Colon (tissue), 2 donors: ENCODE data around the gene TMEM108.

Experiments used
- FAIRE-seq: peaks from 2 replicates; lab custom pipeline; 2012; peaks lifted over from hg19 to GRCh38; lab: Jason Lieb, UNC
- donor health status: control.
- donor health status: control.

TMEM108 gene

DNA sequence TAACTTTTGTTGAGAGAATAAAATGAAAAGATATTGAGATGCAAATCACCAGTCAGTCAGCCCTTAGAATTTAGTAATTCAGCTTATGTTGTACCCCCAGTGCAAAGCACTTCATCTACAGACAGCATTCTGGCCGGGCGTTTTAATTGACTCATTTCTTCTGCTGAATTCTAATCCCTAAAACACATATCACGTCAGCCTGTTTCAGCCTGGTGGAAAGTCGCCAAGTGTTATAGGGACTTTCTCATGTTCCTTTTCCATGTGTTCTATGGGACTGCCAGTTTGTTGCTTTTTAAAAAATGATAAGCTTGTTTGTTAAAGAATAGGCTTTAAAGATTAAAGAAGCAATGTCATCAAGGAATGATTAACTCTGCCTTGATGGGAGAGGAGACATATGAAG, 192.0 kb downstream of the TMEM108 start:
- no peak for FAIRE-seq

DNA sequence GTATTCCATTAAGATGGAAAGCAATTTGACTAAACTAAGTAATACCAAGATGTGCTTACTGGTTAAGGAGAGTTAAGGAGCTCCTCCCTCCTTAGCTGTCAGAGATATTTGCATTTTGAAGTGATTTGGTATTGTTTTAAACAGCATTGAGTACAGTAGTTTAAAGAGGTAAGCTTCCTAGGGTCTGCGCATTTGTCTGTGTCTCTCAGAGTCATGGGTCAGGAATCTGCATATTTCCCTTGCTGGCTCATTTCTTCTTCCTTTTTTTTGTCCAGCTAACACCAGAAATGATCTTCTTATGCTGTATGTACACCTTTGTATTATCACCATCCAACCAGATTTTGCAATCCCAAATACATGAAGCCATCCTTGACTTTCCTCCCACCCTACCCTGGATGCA, 198.7 kb downstream of the TMEM108 start:
- no peak for FAIRE-seq

- FAIRE-seq, result no peak
Measured at GRCh38 chr3:133237380-133237779, 199.2 kb downstream of the TMEM108 start.

- no peak for FAIRE-seq
Measured at GRCh38 chr3:133238015-133238414, 199.8 kb downstream of the TMEM108 start.

DNA sequence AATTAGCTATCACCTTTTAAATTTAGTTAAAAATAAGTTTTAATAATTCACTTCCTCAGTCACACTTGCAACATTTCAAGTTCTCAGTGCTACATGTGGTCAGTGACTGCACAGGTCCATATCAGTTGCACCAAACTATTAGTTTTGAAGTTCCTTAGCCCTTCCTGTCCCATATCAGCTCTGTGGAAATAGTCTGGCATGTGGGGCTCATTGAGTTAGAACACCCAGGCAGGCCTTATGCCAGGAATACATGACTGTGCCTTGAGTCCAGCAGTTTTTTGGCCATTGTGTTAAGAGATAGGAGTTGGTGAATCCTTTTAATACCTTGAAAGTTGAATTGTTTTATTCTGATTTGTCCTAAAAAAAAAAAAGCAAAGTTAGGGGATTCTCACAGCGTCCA, 207.9 kb downstream of the TMEM108 start:
- FAIRE-seq, result no peak

- FAIRE-seq, result no peak
Measured at GRCh38 chr3:133246773-133247172, 208.6 kb downstream of the TMEM108 start.

DNA sequence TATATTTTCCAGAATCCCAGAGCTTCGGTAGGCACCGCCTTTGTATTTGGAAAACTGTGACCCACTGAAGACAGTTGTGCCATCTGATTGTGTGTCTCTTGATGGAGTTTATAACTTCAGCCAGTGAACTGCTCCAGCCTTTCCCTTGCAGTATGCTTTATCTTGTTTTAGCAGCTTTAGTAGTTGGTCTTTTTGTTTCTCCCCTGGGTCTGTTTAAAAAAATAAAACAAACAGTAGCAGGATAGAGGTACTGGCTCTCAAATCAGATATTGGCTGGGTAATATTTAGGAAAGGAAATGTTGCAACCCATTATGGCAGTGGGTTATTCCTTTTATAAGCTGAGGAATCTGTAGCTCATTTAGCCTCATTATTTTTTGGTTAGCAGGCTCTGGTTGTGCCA, 210.2 kb downstream of the TMEM108 start:
- FAIRE-seq, result no peak

- no peak for FAIRE-seq
Measured at GRCh38 chr3:133249490-133249889, 211.3 kb downstream of the TMEM108 start.

- no peak for FAIRE-seq
Measured at GRCh38 chr3:133254151-133254550, 216.0 kb downstream of the TMEM108 start.

GRCh38 chr3:133254716-133255115, 216.5 kb downstream of the TMEM108 start:
- no peak for FAIRE-seq

- FAIRE-seq, result no peak
Measured at GRCh38 chr3:133256787-133257483, 218.7 kb downstream of the TMEM108 start.

- FAIRE-seq, result no peak
Measured at GRCh38 chr3:133258358-133258757, 220.2 kb downstream of the TMEM108 start.

GRCh38 chr3:133259767-133260166, 221.6 kb downstream of the TMEM108 start:
- no peak for FAIRE-seq

DNA sequence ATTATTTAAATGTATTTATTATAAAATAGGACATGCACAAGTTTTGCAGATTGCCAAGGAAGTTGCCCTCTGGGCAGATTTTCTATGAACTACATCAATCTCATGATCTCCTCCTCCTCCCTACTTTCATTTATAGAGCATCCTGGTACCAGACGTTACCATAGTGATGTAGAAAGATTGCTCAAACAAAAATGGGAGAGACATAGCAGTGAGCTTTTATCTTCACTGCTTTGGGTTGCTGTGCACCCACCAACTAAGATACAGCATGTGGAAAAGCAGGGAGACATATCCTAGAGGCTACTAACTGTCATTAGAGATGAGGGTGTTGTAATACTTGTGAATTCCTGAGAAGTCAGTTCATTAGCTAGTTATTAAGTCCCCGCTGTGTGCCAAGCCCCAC, 224.1 kb downstream of the TMEM108 start:
- no peak for FAIRE-seq

DNA sequence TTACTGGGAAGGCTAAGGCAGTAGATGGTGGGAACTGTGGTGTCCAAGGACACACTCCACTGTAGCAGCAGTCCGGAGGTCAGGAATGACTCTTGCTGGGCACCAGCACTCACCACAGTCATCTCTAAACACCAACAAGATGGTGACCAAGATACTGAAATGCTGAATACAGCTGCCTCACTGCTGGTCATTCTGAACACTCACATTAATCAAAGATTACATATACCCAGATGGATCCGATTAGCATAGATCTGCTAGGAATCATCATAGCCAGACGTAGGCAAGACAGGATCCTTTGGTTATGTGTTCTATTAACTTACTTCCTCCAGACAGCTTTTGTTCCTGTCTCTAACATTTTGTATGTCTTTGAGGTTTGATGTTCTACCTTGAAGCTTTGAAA, 226.7 kb downstream of the TMEM108 start:
- no peak for FAIRE-seq

DNA sequence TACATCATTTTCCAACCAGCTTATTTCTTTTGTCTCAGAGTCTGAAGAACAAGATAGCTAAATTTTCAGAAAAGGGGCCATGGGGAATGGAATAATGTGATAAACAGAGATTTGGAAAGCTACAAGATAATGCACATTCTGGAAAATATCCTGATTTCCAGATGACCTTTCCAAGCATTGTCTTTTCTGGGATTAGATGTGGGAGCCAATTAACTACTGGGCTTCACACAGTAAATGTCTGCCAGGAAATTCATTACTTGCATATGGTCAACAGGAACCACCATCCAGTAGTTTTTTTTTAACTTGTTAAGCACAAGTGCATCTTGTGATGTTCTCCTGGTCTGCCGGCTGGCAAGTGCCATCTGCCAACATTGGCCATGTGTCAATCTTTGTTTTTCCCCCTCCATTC, 230.5 kb downstream of the TMEM108 start:
- FAIRE-seq, result no peak

DNA sequence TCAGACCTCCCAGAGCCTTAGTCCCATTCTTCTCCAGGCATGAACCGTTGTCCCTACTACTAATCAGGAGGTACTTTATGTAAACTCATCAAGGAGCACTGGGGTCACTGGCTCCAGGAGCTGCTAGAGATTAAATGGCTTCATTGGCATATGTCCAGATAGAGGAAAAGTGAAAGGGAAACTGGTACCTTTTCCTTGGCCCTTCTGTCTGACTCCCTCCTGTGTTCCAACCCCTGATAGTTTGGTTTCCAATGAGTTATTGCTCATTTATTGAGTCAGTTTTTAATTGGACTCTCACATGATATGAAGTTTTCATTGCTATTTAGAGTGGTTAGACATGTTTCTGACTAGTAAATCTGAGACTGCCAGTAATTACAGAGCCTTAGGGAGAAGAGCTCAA, 231.2 kb downstream of the TMEM108 start:
- no peak for FAIRE-seq

- FAIRE-seq, result no peak
Measured at GRCh38 chr3:133270631-133271030, 232.4 kb downstream of the TMEM108 start.

DNA sequence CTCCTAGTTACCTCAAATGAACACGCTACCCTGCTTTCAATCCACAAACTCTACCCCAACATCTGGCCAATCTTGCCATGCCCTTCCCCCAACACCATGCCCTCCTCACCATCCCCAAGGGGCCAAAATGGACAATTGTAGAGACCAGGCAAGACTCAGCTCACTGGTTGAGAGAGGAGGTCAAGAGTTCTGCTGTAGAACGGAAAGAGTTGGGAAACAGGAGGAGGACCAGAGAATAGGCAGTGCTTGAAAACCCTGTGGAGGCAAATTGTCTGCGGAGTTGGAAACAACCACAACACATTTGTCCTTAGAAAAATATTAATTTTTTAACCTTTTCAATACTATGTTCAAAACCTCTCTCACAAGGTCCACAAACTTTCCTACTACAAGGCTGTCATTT, 232.9 kb downstream of the TMEM108 start:
- FAIRE-seq, result no peak

- FAIRE-seq, result no peak
Measured at GRCh38 chr3:133271539-133271938, 233.3 kb downstream of the TMEM108 start.

- FAIRE-seq, result no peak
Measured at GRCh38 chr3:133273346-133273745, 235.2 kb downstream of the TMEM108 start.

DNA sequence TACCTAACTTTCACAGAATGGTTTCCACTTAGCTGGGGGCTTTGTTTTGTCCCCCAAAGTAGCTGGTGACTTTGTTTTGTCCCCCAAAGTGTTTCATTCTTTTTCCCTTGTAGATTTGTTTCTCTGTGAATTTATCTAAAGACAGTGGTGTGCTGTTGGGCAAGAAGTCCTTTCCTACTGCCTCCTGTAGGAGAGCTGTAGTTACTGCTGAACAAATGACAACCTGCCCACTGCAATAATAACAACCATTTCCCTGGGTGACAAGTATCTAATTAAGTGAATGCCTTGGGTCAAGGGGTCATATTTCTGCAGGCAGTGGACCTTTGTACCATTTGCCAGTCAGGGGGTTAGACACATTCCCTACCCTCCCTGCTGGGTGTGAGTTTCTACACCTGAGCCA, 236.3 kb downstream of the TMEM108 start:
- FAIRE-seq, result no peak

GRCh38 chr3:133276594-133276993, 238.4 kb downstream of the TMEM108 start:
- FAIRE-seq, result no peak

- no peak for FAIRE-seq
Measured at GRCh38 chr3:133277813-133278212, 239.6 kb downstream of the TMEM108 start.
